GM21528 (cell line): ENCODE measurements around the gene PPP2R5D.
"Not testable (repeated sequence)": the region's sequence is repeated elsewhere in the genome, so short reads cannot be mapped to it uniquely, and the experiment has no call there.

ENCODE experiments used
- ATAC-seq: cut with Tn5 transposase; IDR thresholded peaks from one replicate; pipeline ENCODE4 v1.9.1; 2021; ENCODE audit warnings: mild to moderate bottlenecking, moderate library complexity; ENCODE audit not compliant: unreplicated experiment, low FRiP score

PPP2R5D gene

DNA sequence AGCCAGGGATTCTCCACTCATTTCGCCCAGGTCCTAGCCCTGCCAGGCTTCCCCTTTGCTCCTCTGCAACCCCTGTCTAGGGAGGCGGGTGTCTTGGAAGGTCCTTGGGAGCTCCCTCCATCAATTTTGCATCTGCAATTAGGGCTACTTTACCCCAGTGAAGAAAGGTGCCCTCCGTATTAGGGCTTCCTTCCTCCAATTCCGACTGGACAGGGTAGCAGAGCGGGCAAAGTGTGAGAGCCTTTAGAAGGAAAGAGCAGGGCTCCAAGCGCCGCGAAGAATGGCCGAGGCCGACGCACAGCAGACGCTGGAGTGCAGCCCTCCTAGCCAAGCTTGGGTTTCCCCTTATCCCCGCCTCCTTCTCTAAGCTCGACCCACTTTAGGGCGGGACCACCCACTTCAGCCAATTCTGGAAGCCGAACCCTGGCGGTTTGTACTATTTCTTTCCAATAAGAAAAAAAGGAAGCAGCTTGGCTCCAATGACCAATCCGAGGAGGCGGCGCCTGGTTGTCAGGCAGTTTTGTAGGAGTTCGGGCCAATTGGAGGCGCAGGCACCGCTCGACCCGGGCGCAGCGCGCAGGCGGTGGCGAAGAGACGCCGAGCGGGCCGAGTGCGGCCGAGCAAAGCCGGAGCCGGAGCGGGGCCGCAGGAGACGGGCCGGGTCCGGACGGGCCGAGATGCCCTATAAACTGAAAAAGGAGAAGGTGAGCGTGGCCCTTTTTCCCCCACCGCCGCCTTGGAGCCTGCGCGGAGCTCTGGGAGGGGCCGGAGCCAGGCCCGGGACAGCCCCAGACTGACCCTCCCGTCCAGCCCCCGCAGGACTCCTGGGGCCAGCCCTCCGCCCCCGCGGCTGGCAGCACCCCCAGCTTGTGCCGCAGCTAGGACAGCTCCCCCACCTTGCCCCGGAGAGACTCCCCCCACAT is at the start of gene PPP2R5D:
Gene PPP2R5D, plus strand, starts transcription at position 570 of the 923 bp plus-strand sequence. Its CDS starts 108 bp downstream, at position 678.
- peak; percentile 93 for ATAC-seq

DNA sequence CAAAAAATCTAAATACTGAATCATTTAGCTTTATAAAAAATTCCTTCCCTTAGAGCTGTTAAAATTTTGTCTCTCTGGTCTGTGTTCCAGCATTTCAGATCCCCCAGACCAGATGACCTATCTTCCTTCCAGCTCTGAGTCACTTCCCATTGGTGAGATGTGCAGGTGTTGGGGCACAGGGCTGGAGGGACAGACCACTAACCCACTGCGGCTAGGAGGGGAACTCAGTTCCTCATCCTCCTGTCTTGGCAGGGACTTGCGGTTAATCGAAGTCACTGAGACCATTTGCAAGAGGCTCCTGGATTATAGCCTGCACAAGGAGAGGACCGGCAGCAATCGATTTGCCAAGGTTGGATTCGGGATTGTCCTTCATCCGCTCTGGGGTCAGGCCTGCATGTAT is 49.0 kb upstream of the PPP2R5D start:
- ATAC-seq, result no peak

DNA sequence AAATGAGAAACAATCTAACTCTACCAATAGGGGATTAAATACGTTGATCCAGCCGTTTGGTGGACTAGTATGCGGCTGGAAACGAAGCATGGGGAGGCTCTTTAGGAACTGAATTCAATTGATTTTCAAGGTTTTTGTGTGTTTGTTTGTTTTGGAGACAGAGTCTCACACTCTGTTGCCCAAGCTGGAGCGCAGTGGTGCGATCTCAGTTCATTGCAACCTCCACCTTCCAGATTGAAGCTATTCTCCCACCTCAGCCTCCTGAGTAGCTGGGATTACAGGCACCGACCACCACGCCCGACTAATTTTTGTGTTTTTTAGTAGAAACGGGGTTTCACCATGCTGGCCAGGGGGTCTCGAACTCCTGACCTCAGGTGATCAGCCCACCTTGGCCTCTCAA is 48.0 kb upstream of the PPP2R5D start:
- ATAC-seq, result no peak

GRCh38 chr6:42937548-42938427 is 46.6 kb upstream of the PPP2R5D start:
- no peak for ATAC-seq

GRCh38 chr6:42938428-42938796 is 46.0 kb upstream of the PPP2R5D start:
- no peak for ATAC-seq

- ATAC-seq, result no peak
These were observed 45.2 kb upstream of the PPP2R5D start for GRCh38 chr6:42938987-42939809.

DNA sequence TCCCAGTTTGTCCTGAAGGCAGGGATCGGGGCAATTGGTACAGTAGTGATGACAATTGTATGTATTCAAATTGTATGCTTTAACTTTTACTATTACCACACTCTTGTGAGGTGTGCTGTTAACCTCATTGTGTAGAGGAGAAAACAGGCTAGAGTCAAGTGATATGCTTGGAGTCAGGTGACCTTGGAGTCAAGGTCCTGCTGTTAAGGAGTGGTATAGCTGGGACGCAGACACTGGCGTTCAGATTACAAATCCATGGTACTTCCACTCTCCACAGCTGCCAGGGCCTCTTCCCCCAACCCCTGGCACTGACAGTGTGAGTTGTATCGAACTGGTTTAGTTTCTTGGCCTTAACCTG is 44.6 kb upstream of the PPP2R5D start:
- no peak for ATAC-seq

DNA sequence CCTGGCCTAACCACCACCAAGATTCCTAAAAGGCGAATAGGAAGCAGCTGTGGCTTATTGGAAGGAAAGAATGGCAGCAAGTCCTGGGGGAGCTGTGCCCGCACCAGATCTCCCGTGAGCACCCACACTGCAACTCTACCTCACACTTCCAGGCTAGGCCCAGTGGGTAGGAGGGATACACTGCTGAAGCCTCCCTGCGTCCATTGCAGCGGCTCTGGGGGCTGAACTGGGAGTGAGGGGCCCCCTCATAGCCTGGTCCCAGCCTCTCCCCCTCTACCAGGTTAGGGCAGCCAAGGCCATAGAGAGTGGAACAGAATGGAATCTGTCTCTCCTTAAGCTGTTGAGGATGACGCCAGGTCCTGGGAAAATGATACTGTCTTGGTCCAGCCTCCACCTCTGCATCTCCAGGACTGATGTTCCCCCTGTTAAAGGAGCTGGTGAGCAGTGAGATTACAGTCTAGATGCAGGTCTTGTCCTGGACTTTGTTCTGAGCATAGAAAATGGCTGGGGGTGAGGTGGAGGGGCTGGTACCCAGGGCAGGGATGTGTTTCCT is 43.8 kb upstream of the PPP2R5D start:
- no peak for ATAC-seq

DNA sequence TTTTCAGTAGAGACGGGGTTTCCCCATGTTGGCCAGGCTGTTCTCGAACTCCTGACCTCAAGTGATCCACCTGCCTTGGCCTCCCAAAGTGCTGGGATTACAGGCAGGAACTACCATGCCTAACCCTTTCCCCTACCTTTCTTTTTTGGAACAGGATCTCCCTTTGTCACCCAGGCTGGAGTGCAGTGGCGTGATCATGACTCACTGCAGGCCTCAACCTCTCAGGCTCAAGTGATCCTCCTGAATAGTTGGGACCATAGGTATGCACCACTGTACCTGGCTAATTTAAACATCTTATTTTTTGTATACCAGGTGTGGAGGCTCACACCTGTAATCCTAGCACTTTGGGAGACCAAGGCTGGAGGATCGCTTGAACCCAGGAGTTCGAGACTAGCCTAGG is 43.0 kb upstream of the PPP2R5D start:
- ATAC-seq, result not testable (repeated sequence)

DNA sequence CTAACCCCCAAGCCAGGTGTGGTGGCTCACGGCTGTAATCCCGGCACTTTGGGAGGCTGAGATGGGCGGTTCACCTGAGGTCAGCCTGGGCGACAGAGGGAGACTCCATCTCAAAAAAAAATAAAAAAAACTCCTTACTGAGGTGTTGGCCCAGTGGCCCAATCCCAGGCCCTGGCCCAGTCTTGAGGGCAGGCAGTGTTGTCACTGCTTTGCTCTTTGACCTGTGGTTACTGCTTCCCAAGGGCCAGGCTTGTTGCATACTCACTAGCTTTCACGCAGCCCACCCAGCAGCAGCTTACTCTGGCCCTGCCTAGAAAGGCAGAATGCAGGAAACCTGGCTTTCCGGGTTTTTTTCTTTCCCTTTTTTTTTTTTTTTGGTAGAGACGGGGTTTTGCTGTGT is 41.9 kb upstream of the PPP2R5D start:
- ATAC-seq, result no peak

DNA sequence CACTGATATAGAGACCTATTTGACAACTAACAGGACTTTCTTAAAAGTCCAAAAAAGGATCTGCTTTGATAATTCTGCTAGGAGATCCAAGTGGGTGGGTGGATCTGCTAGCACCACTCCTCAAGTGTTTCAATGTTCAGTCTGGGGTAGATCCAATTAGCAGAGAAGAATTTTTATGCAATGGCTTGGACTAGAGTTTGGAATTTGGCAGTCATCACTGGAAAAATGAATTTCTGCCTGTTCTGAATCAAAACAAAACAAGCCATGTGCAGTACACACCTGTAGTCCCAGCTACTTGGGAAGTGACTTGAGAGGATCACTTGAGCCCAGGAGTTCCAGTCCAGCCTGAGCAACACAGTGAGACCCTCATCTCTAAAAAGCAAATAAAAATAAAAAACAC is 36.4 kb upstream of the PPP2R5D start:
- no peak for ATAC-seq

DNA sequence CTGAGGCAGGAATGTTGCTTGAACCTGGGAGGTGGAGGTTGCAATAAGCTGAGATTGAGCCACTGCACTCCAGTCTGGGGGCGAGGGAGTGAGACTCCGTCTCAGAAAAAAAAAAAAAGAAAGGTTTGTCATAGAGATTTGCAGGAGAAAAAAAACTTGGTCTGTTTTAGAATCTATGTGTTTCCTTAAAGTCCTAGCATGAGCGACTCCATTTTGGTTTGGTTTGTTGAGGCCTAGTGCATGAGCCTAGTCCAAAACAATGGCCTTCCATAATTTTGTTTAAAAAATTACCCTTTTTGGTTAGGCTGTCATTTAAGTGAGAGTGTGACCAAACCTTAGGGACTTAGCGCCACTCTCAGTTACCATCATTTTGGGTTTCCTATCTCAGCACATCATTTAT is 32.0 kb upstream of the PPP2R5D start:
- no peak for ATAC-seq

GRCh38 chr6:42954405-42954804 is 30.0 kb upstream of the PPP2R5D start:
- ATAC-seq, result not testable (repeated sequence)

- ATAC-seq, result no peak
These were observed 26.2 kb upstream of the PPP2R5D start for GRCh38 chr6:42958125-42958524.

GRCh38 chr6:42959917-42960242 is 24.5 kb upstream of the PPP2R5D start:
- ATAC-seq, result no peak

- ATAC-seq, result no peak
These were observed 23.9 kb upstream of the PPP2R5D start, which contains the start of gene GNMT for GRCh38 chr6:42960243-42961019. Gene GNMT (plus strand): TSS chr6:42960754. CDS start chr6:42960768, 14 bp downstream.

- ATAC-seq, result no peak
These were observed 23.3 kb upstream of the PPP2R5D start for GRCh38 chr6:42961020-42961470.

DNA sequence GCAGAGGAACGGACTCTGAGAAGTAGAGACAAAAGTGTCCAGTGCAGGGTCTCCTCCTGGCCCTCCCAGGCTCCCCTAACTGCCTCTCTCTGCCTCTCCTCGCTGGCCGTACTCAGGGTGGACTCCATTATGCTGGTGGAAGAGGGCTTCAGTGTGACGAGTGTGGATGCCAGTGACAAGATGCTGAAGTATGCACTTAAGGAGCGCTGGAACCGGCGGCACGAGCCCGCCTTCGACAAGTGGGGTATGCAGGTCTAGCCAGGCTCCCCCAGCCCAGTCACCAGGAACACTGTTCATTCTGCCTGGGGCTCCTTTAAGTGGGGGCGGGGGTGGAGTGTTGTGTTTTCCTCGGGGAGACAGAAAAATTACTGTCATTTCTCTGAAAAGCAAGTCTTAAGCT is 22.3 kb upstream of the PPP2R5D start:
- no peak for ATAC-seq

- ATAC-seq, result no peak
These were observed 21.7 kb upstream of the PPP2R5D start for GRCh38 chr6:42962502-42963178.
